Panc1 (cell line): Measurements from ENCODE around the gene LIX1L. TPM values are rescaled to one million over a fixed set of nuclear protein-coding genes. Genes with fewer than 3 reads are reported as not detected.

Experiments used
- ATAC-seq: fragments of 200-7000 bp; cut with Tn5 transposase; 2 replicates; pipeline ENCODE4 v1.9.1; 2020; ENCODE audit warnings: mild to moderate bottlenecking, moderate library complexity
- BruUV-seq: library from RNA; stranded (reverse); fragments of 400-500 nt; replicated peaks from 2 replicates; lab custom pipeline; 2021; lab: Mats Ljungman, UMichigan
- CTCF ChIA-PET: fragments of 300-600 bp; sonication (Branson Sonifier 250); formaldehyde crosslinking; loops from one replicate; lab custom pipeline; 2022; ENCODE audit warnings: antibody characterized with exemption; lab: Charles Lee
- POLR2A ChIA-PET: fragments of 300-600 bp; sonication (Branson Sonifier 250); formaldehyde crosslinking; loops from one replicate; lab custom pipeline; 2022; ENCODE audit warnings: antibody characterized with exemption; lab: Charles Lee
- DNase-seq: peaks from one replicate; pipeline ENCODE4 v3.0.0-alpha.2; 2010; ENCODE audit warnings: low read depth, low spot score
- H3K27ac ChIP-seq: 2 replicates; pipeline ENCODE4 v1.5.1; 2011; ENCODE audit warnings: mild to moderate bottlenecking, low read length, inconsistent platforms
- H3K27me3 ChIP-seq: fragments of 200-500 bp; sonication (Bioruptor generic); 2 replicates; pipeline ENCODE4 v1.6.0; 2014; ENCODE audit warnings: low read length, inconsistent platforms; ENCODE audit not compliant: control insufficient read depth, insufficient read depth
- H3K36me3 ChIP-seq: fragments of 200-500 bp; sonication (Bioruptor generic); 2 replicates; pipeline ENCODE4 v1.5.1; 2014; ENCODE audit warnings: inconsistent platforms, mild to moderate bottlenecking, low read length, moderate library complexity; ENCODE audit not compliant: control insufficient read depth, insufficient read depth
- H3K4me1 ChIP-seq: 2 replicates; pipeline ENCODE4 v1.5.1; 2011; ENCODE audit warnings: inconsistent platforms, mild to moderate bottlenecking, low read length, moderate library complexity; ENCODE audit not compliant: control insufficient read depth, insufficient read depth
- H3K4me3 ChIP-seq, 2 experiments: 2 replicates each; pipeline ENCODE4 v1.5.1; 2011 to 2012; ENCODE audit warnings: low read depth in 2 of 2, low read length in 2 of 2, mild to moderate bottlenecking in 2 of 2, inconsistent platforms in 1 of 2, moderate library complexity in 1 of 2
- H3K9me3 ChIP-seq: fragments of 200-500 bp; sonication (Bioruptor generic); 2 replicates; pipeline ENCODE4 v1.5.1; 2014; ENCODE audit warnings: low read depth, mild to moderate bottlenecking, inconsistent platforms, low read length, moderate library complexity; ENCODE audit not compliant: control insufficient read depth, insufficient read depth
- CTCF ChIP-seq: fragments of 450-650 bp; IDR thresholded peaks from 2 replicates; pipeline ENCODE4 v1.5.1; 2017; ENCODE audit warnings: mild to moderate bottlenecking
- POLR2AphosphoS5 ChIP-seq: IDR thresholded peaks from 2 replicates; pipeline ENCODE4 v1.6.1; 2012; ENCODE audit warnings: mild to moderate bottlenecking, low read depth, low read length, moderate library complexity
- REST ChIP-seq, 2 experiments: IDR thresholded peaks; 2 replicates each; pipeline ENCODE4 v1.6.1; 2011 to 2012; ENCODE audit warnings: low read depth in 2 of 2, control low read depth in 1 of 2, low read length in 1 of 2, mild to moderate bottlenecking in 1 of 2, moderate library complexity in 1 of 2; ENCODE audit not compliant: insufficient read depth in 1 of 2
- SIN3A ChIP-seq: IDR thresholded peaks from 2 replicates; pipeline ENCODE4 v1.6.1; 2012; ENCODE audit warnings: low read depth, mild to moderate bottlenecking, low read length, moderate library complexity, borderline replicate concordance; ENCODE audit not compliant: insufficient read depth
- TCF7L2 ChIP-seq: IDR thresholded peaks from 2 replicates; pipeline ENCODE4 v1.6.1; 2011; ENCODE audit warnings: mild to moderate bottlenecking, low read depth, low read length, inconsistent platforms
- in situ Hi-C: cut with HindIII; loops from 2 replicates; pipeline ENCODE4 v1.10.0; 2016; ENCODE audit warnings: low sequenced_read_pairs, low pct_unique_long_range_greater_than_20kb
- intact Hi-C: fragments of 100-400 bp; cut with micrococcal nuclease; formaldehyde crosslinking; loops from one replicate; pipeline ENCODE4 v1.10.0; 2022; ENCODE audit not compliant: unreplicated experiment
- total RNA-seq: library from RNA; stranded (reverse); gene quantifications from one replicate; pipeline ENCODE4 v1.2.1, GENCODE V29; 2021; ENCODE audit not compliant: unreplicated experiment

Gene LIX1L
- total RNA-seq, 1 experiment from 2014 or later = 23.3 TPM

GRCh38 chr1:145991735-145992412 is 34.1 kb upstream of the LIX1L start:
- in situ Hi-C loops = no loop called here
- Histone ChIP-seq H3K4me1 (peaks cover 7% of the 10 kb centered on the region; the same call in 1 of the 2 replicates), H3K9me3 (no peaks in the 10 kb centered on the region), H3K27ac (no peak overlapping the region), H3K4me3 (no peak overlapping the region), H3K27me3 (no peaks in the 10 kb centered on the region; the same call in 1 of the 2 replicates), H3K36me3 (peaks cover 2% of the 10 kb centered on the region; the same call in 1 of the 2 replicates)
- TF ChIP-seq REST (IDR thresholded peaks at IDR 0.05; ENCODE audit: insufficient read depth in 1 of 2, low read depth in 2 of 2, low read length in 1 of 2) (no peak), CTCF (no peak), SIN3A (no peak), TCF7L2 (no peak), POLR2AphosphoS5 (no peak)
- DNase-seq (no peak), ATAC-seq (no peak)
- POLR2A ChIA-PET = no interaction called here
- CTCF ChIA-PET = no interaction called here
- BruUV-seq = no TSS peak
- intact Hi-C loops = no loop called here

- no peak overlapping the region for H3K27ac ChIP-seq
- intact Hi-C loops = no loop called here
- H3K36me3 ChIP-seq = peaks cover 2% of the 10 kb centered on the region; the same call in 1 of the 2 replicates
- in situ Hi-C loops = no loop called here
- no TSS peak for BruUV-seq
- no peaks in the 10 kb centered on the region for H3K4me1 ChIP-seq
- H3K27me3 ChIP-seq = no peaks in the 10 kb centered on the region; the same call in 1 of the 2 replicates
- ChIA-PET POLR2A (interaction anchor here (0.6 to 0.7 kb wide), 2 partner anchors 145 to 166 kb away, joined by 5 to 8 read pairs; partner anchors contain the start of gene NUDT17), CTCF (no interaction called here)
- H3K4me3 ChIP-seq = no peak overlapping the region
- ATAC-seq (no peak), DNase-seq (no peak)
- H3K9me3 ChIP-seq = no peaks in the 10 kb centered on the region
- TF ChIP-seq SIN3A = no peak
- no peak for TF ChIP-seq CTCF
Measured at GRCh38 chr1:145990249-145990855, 32.5 kb upstream of the LIX1L start.
